Fibroblast of the conjunctiva (primary cell): ENCODE measurements around the gene UBALD2.
"Not testable (repeated sequence)": the region's sequence is repeated elsewhere in the genome, so short reads cannot be mapped to it uniquely, and the experiment has no call there.

Source experiments
- DNase-seq: peaks from one replicate; pipeline ENCODE4 v3.0.0-alpha.2; 2010; ENCODE audit warnings: low read depth

The UBALD2 gene

GRCh38 chr17:76264755-76265623 is at the start of gene UBALD2:
UBALD2 (plus strand) TSS chr17:76265348; CDS start chr17:76265506, 158 bp downstream.
- peak; percentile 99 for DNase-seq

- no peak for DNase-seq
These were observed 48.1 kb upstream of the UBALD2 start for GRCh38 chr17:76217081-76217480.

GRCh38 chr17:76219670-76220383 is 45.3 kb upstream of the UBALD2 start:
- DNase-seq, result no peak

GRCh38 chr17:76223802-76224201 is 41.3 kb upstream of the UBALD2 start:
- no peak for DNase-seq

GRCh38 chr17:76225373-76226086 is 39.6 kb upstream of the UBALD2 start:
- DNase-seq, result not testable (repeated sequence)

GRCh38 chr17:76226749-76227148 is 38.4 kb upstream of the UBALD2 start:
- not testable (repeated sequence) for DNase-seq

GRCh38 chr17:76232342-76232741 is 32.8 kb upstream of the UBALD2 start:
- peak; percentile 81 for DNase-seq

- DNase-seq, result no peak
These were observed 31.4 kb upstream of the UBALD2 start for GRCh38 chr17:76233588-76234353.

- no peak for DNase-seq
These were observed 30.8 kb upstream of the UBALD2 start for GRCh38 chr17:76234354-76234679.

GRCh38 chr17:76235883-76236282 is 29.3 kb upstream of the UBALD2 start:
- DNase-seq, result no peak

- no peak for DNase-seq
These were observed 28.5 kb upstream of the UBALD2 start for GRCh38 chr17:76236603-76237002.

- no peak for DNase-seq
These were observed 27.3 kb upstream of the UBALD2 start for GRCh38 chr17:76237859-76238313.

GRCh38 chr17:76238847-76239537 is 26.2 kb upstream of the UBALD2 start:
- no peak for DNase-seq

- DNase-seq, result no peak
These were observed 25.4 kb upstream of the UBALD2 start for GRCh38 chr17:76239538-76240274.

- DNase-seq, result no peak
These were observed 24.5 kb upstream of the UBALD2 start, which contains the start of gene RNF157 for GRCh38 chr17:76240461-76241203. RNF157 (minus strand) TSS chr17:76240493; CDS start chr17:76240240, 253 bp downstream.

GRCh38 chr17:76241204-76241538 is 24.0 kb upstream of the UBALD2 start:
- DNase-seq, result no peak

GRCh38 chr17:76241691-76242255 is 23.4 kb upstream of the UBALD2 start:
- no peak for DNase-seq

GRCh38 chr17:76243826-76244679 is 21.1 kb upstream of the UBALD2 start:
- DNase-seq, result no peak
